Retinal pigment epithelial cell (primary cell): Measurements from ENCODE around the gene SMC4.

Source experiments
- DNase-seq: peaks from one replicate; pipeline ENCODE4 v3.0.0-alpha.2; 2010; ENCODE audit warnings: low read depth
- H3K4me3 ChIP-seq: 2 replicates; pipeline ENCODE4 v1.5.1; 2011; ENCODE audit warnings: mild to moderate bottlenecking, low read length, control low read depth, moderate library complexity
- CTCF ChIP-seq: conservative IDR thresholded peaks from 2 replicates; pipeline ENCODE4 v1.5.1; 2011; ENCODE audit warnings: low read depth, low read length, control low read depth, inconsistent platforms

SMC4 gene

GRCh38 chr3:160398820-160399124 lies 678 bp upstream of the SMC4 start:
- no peak for DNase-seq
- H3K4me3 ChIP-seq = peak overlapping the region; percentile 97
- TF ChIP-seq CTCF = no peak

- no peak for DNase-seq
Measured at GRCh38 chr3:160400030-160400701, 716 bp downstream of the SMC4 start.

GRCh38 chr3:160400702-160401150 lies 1.3 kb downstream of the SMC4 start:
- DNase-seq = no peak
- TF ChIP-seq CTCF = no peak
- H3K4me3 ChIP-seq = peak overlapping the region; percentile 97

More at GRCh38 chr3:160400030-160400701, 716 bp downstream of the SMC4 start:
- TF ChIP-seq CTCF = no peak
- peak overlapping the region; percentile 97 for H3K4me3 ChIP-seq

- no peak for TF ChIP-seq CTCF
- H3K4me3 ChIP-seq = peak overlapping the region; percentile 97
- peak; percentile 64 for DNase-seq
Measured at GRCh38 chr3:160401291-160402095, 2.0 kb downstream of the SMC4 start.

- TF ChIP-seq CTCF = no peak
Measured at GRCh38 chr3:160402221-160403027, 3.0 kb downstream of the SMC4 start.

GRCh38 chr3:160403028-160403545 lies 3.6 kb downstream of the SMC4 start:
- peak overlapping the region; percentile 97 for H3K4me3 ChIP-seq
- TF ChIP-seq CTCF = no peak
- DNase-seq = no peak

More at GRCh38 chr3:160402221-160403027, 3.0 kb downstream of the SMC4 start:
- DNase-seq = no peak
- H3K4me3 ChIP-seq = peak overlapping the region; percentile 97
